ENCODE results near the gene BEGAIN. TPM values are rescaled to one million over a fixed set of nuclear protein-coding genes. Genes with fewer than 3 reads are reported as not detected.

Gene BEGAIN
- total and polyA plus RNA-seq, 9 of the 15 experiments (the other 6 are each of a cell fraction or from before 2014, with no cell fraction given), result 0.07 to 0.68 (median 0.55) TPM; not detected in 3

GRCh38 chr14:100532906-100533655 is 54.1 kb downstream of the BEGAIN start:
- Histone ChIP-seq H3K9me1 (ENCODE audit: control insufficient read depth, insufficient read depth, low read length) (no peaks in the 10 kb centered on the region), H3K4me2 (ENCODE audit: insufficient read depth, low read length) (no peak overlapping the region), H3K27ac (ENCODE audit: extremely low read depth, low read depth, low read length) (no peak overlapping the region), H3K36me3 (ENCODE audit: control insufficient read depth, insufficient read depth, low read length) (no peaks in the 10 kb centered on the region), H3K4me3 (no peak overlapping the region), H3K9ac (ENCODE audit: insufficient read depth in 1 of 2, low read depth in 2 of 2, low read length in 2 of 2) (no peak overlapping the region), H2AFZ (ENCODE audit: low read depth, low read length) (no peak overlapping the region), H3K27me3 (ENCODE audit: control insufficient read depth in 2 of 2, insufficient read depth in 2 of 2, low read length in 2 of 2) (no peaks in the 10 kb centered on the region), H3K79me2 (ENCODE audit: control insufficient read depth, insufficient read depth, low read length) (no peaks in the 10 kb centered on the region), H3K9me3 (replicated peaks; ENCODE audit: control insufficient read depth, insufficient read depth, low read depth, low read length) (no peaks in the 10 kb centered on the region), H4K20me1 (replicated peaks; ENCODE audit: control insufficient read depth, insufficient read depth, low read length) (no peaks in the 10 kb centered on the region), H3K4me1 (replicated peaks in 1 of 2; ENCODE audit: control insufficient read depth in 2 of 2, insufficient read depth in 2 of 2, low read length in 2 of 2) (peaks cover 0 to 19% of the 10 kb centered on the region in 2 experiments; a peak in 2 of 5 replicates)
- ChIA-PET CTCF (ENCODE audit: low intra/inter-chr PET ratio) (no interaction called here), POLR2A (interaction anchor here (0.6 to 0.8 kb wide), 3 partner anchors 11 to 116 kb away, joined by 3 to 5 read pairs (median 3); no protein-coding TSS in a partner anchor)
- no TSS peak for BruUV-seq (replicated peaks)
- DNase-seq (ENCODE audit: extremely low read depth in 1 of 4, low spot score in 3 of 4) (peak in 1 of 4 experiments; percentile 1), FAIRE-seq (no peak), ATAC-seq (no peak)
- TF ChIP-seq YY1 (IDR thresholded peaks at IDR 0.05; ENCODE audit: borderline replicate concordance in 1 of 3, control insufficient read depth in 1 of 3, extremely low read depth in 1 of 3, insufficient read depth in 3 of 3, insufficient read length in 1 of 3, insufficient replicate concordance in 2 of 3, low read depth in 1 of 3, low read length in 2 of 3) (no peak), ZNF239 (CRISPR knock-in tag; IDR thresholded peaks at IDR 0.05) (no peak), MXD1 (CRISPR knock-in tag; IDR thresholded peaks at IDR 0.05; ENCODE audit: borderline replicate concordance, poor library complexity, severe bottlenecking) (no peak), HMGN3 (IDR thresholded peaks at IDR 0.05; ENCODE audit: borderline replicate concordance, extremely low read depth, insufficient read length, low read depth, low read length) (no peak), PRPF4 (IDR thresholded peaks at IDR 0.05; ENCODE audit: insufficient read depth, low read depth, low read length, poor library complexity, severe bottlenecking) (no peak), BRD9 (IDR thresholded peaks at IDR 0.05; ENCODE audit: low read depth, partially characterized antibody) (no peak), VEZF1 (CRISPR knock-in tag; IDR thresholded peaks at IDR 0.05) (peak; percentile 63; the same call in 1 of the 2 replicates)
- WGBS (ENCODE audit: insufficient coverage, low coverage, missing lambda C conversion rate), result 37% methylated on average over 11 of the region's 11 CpGs
- intact Hi-C loops (cut with micrococcal nuclease) (no loop called here), in situ Hi-C loops (cut with MboI) (loop anchor here (5.0 kb wide), 1 partner anchor 114 kb away; no protein-coding TSS in a partner anchor)

All from K562 (cell line).